ENCODE results near the gene GRK1.

The GRK1 gene

DNA sequence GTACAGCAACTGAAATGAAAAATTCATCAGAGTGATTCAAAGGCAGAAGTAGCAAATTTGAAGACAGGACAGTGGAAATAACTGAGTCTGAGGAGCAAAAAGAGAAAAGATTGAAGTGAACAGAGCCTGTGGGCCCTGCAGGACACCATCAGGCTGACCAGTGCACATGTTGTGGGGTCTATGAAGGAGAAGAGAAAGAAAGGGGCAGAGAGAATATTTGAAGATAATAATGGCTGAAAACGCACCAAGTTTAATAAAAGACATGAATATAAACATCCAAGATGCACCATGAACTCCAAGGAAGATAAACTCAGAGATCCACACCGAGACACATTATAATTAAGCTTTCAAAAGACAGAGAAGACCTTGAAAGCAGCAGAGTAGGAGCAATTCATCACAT is 24.5 kb upstream of the GRK1 start:
- no peaks in the 10 kb centered on the region for H3K27me3 ChIP-seq (ENCODE audit: insufficient read depth, low read length)
- H3K4me1 ChIP-seq (ENCODE audit: control insufficient read depth, insufficient read depth, low read length, unreplicated experiment), result peaks cover 8% of the 10 kb centered on the region
- H3K36me3 ChIP-seq (ENCODE audit: insufficient read depth, low read length), result peaks cover 41% of the 10 kb centered on the region
- no peaks in the 10 kb centered on the region for H3K79me2 ChIP-seq (ENCODE audit: control insufficient read depth, insufficient read depth, low read length, unreplicated experiment)
- no peak overlapping the region for H2AFZ ChIP-seq (ENCODE audit: low read length, unreplicated experiment)
- H3K27ac ChIP-seq (ENCODE audit: low read depth, low read length), result no peak overlapping the region
- no peak overlapping the region for H3K4me3 ChIP-seq (ENCODE audit: low read depth, low read length)

DNA sequence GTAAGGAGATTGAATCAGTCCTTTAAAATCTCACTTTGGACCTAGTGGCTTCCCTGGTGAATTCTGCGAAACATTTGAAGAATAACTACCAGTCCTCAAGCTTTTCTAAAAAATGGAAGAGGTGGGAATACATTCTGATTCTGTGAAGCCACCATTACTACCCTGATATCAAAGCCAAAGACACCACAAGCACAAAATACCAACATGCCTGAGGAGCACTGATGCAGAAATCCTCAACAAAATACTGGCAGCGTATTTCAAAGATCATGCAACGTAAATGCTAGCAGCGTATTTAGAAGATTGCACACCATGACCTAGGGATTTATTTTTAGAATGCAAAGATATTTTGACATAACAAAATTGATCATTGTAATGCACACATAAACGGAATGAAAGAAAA is 23.4 kb upstream of the GRK1 start:
- no peak overlapping the region for H3K27ac ChIP-seq (ENCODE audit: low read depth, low read length)
- H2AFZ ChIP-seq (ENCODE audit: low read length, unreplicated experiment), result no peak overlapping the region
- H3K79me2 ChIP-seq (ENCODE audit: control insufficient read depth, insufficient read depth, low read length, unreplicated experiment), result no peaks in the 10 kb centered on the region
- no peak overlapping the region for H3K4me3 ChIP-seq (ENCODE audit: low read depth, low read length)
- no peaks in the 10 kb centered on the region for H3K27me3 ChIP-seq (ENCODE audit: insufficient read depth, low read length)
- peaks cover 12% of the 10 kb centered on the region for H3K4me1 ChIP-seq (ENCODE audit: control insufficient read depth, insufficient read depth, low read length, unreplicated experiment)
- H3K36me3 ChIP-seq (ENCODE audit: insufficient read depth, low read length), result peaks cover 32% of the 10 kb centered on the region

GRCh38 chr13:113644800-113645199 is 22.2 kb upstream of the GRK1 start:
- H2AFZ ChIP-seq (ENCODE audit: low read length, unreplicated experiment), result no peak overlapping the region
- H3K4me3 ChIP-seq (ENCODE audit: low read depth, low read length), result no peak overlapping the region

GRCh38 chr13:113645329-113645728 is 21.7 kb upstream of the GRK1 start:
- no peak overlapping the region for H3K27ac ChIP-seq (ENCODE audit: low read depth, low read length)
- H3K4me3 ChIP-seq (ENCODE audit: low read depth, low read length), result no peak overlapping the region
- peaks cover 12% of the 10 kb centered on the region for H3K4me1 ChIP-seq (ENCODE audit: control insufficient read depth, insufficient read depth, low read length, unreplicated experiment)
- H3K79me2 ChIP-seq (ENCODE audit: control insufficient read depth, insufficient read depth, low read length, unreplicated experiment), result no peaks in the 10 kb centered on the region
- no peak overlapping the region for H2AFZ ChIP-seq (ENCODE audit: low read length, unreplicated experiment)
- peaks cover 16% of the 10 kb centered on the region for H3K36me3 ChIP-seq (ENCODE audit: insufficient read depth, low read length)
- no peaks in the 10 kb centered on the region for H3K27me3 ChIP-seq (ENCODE audit: insufficient read depth, low read length)

More at GRCh38 chr13:113644800-113645199, 22.2 kb upstream of the GRK1 start:
- H3K27me3 ChIP-seq (ENCODE audit: insufficient read depth, low read length), result no peaks in the 10 kb centered on the region
- peaks cover 12% of the 10 kb centered on the region for H3K4me1 ChIP-seq (ENCODE audit: control insufficient read depth, insufficient read depth, low read length, unreplicated experiment)
- H3K36me3 ChIP-seq (ENCODE audit: insufficient read depth, low read length), result peaks cover 21% of the 10 kb centered on the region
- no peak overlapping the region for H3K27ac ChIP-seq (ENCODE audit: low read depth, low read length)
- H3K79me2 ChIP-seq (ENCODE audit: control insufficient read depth, insufficient read depth, low read length, unreplicated experiment), result no peaks in the 10 kb centered on the region

DNA sequence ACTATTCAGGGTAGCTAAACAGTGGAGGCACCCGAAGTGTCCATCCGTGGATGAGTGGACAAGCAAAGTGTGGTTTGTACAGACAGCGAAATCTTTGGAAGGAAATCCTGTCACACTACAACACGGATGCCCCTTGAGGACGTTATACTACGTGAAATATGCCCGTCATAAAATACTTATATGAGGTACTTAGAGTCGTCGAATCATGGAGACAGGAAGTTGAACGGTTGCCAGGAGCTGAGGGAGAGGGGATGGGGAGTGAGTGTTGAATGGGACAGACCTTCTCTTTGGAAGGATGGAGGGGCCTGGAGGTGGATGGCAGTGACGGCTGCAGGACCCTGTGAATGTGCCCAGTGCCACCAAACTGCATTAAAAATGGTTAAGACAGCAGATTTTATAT is 20.6 kb upstream of the GRK1 start:
- no peak overlapping the region for H2AFZ ChIP-seq (ENCODE audit: low read length, unreplicated experiment)
- no peak overlapping the region for H3K4me3 ChIP-seq (ENCODE audit: low read depth, low read length)
- peaks cover 11% of the 10 kb centered on the region for H3K36me3 ChIP-seq (ENCODE audit: insufficient read depth, low read length)
- no peaks in the 10 kb centered on the region for H3K79me2 ChIP-seq (ENCODE audit: control insufficient read depth, insufficient read depth, low read length, unreplicated experiment)
- no peak overlapping the region for H3K27ac ChIP-seq (ENCODE audit: low read depth, low read length)
- H3K27me3 ChIP-seq (ENCODE audit: insufficient read depth, low read length), result no peaks in the 10 kb centered on the region
- H3K4me1 ChIP-seq (ENCODE audit: control insufficient read depth, insufficient read depth, low read length, unreplicated experiment), result peaks cover 12% of the 10 kb centered on the region

GRCh38 chr13:113646921-113647340 is 20.1 kb upstream of the GRK1 start:
- no peak overlapping the region; the same call in 1 of the 2 replicates for H3K27ac ChIP-seq (ENCODE audit: low read depth, low read length)
- peaks cover 5% of the 10 kb centered on the region for H3K36me3 ChIP-seq (ENCODE audit: insufficient read depth, low read length)
- H3K4me3 ChIP-seq (ENCODE audit: low read depth, low read length), result no peak overlapping the region
- H3K79me2 ChIP-seq (ENCODE audit: control insufficient read depth, insufficient read depth, low read length, unreplicated experiment), result no peaks in the 10 kb centered on the region
- no peak overlapping the region for H2AFZ ChIP-seq (ENCODE audit: low read length, unreplicated experiment)
- H3K27me3 ChIP-seq (ENCODE audit: insufficient read depth, low read length), result no peaks in the 10 kb centered on the region
- peaks cover 12% of the 10 kb centered on the region for H3K4me1 ChIP-seq (ENCODE audit: control insufficient read depth, insufficient read depth, low read length, unreplicated experiment)

DNA sequence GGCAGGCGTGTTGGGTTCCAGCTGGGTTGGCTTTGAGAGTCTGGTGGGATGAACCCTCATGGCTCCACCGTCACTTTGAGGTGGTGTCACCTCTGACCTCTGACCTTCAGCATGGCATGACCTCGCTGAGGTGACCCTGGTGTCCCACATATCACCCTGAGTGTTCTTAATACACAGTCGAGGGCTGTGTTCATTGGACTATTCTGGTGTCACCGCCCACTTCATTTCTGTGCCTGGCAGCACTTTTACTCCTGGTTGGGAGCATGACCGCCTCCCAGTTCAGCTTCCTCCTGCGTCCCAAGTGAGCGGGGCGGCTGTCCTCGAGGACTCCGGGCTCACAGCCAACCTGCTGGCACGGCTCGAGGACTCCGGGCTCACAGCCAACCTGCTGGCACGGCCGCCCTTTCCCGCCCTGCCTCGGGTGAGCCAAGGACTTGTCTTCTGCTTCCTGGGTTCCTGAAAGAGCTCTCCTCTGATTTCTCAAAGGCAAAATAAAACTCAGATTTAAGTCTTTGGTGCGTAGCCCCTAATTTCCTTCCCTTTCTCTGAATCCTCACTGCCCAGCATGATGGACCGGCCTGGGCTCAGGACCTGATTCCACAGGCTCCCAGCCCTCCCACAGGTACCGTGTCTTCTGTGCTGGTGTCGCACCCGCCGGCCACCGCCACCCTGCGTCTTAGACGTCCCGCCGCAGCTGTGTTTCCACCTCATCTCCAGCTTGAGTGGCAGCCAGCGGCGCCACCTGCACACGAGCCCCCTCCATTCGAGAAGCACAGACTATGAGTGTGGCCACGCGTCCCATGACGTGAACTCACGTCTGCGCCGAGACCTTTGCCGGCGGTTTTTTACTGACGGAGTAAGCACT is 19.4 kb upstream of the GRK1 start:
- H3K79me2 ChIP-seq (ENCODE audit: control insufficient read depth, insufficient read depth, low read length, unreplicated experiment), result no peaks in the 10 kb centered on the region
- no peak overlapping the region; the same call in 1 of the 2 replicates for H3K27ac ChIP-seq (ENCODE audit: low read depth, low read length)
- H3K27me3 ChIP-seq (ENCODE audit: insufficient read depth, low read length), result no peaks in the 10 kb centered on the region
- no peak overlapping the region for H2AFZ ChIP-seq (ENCODE audit: low read length, unreplicated experiment)
- peaks cover 12% of the 10 kb centered on the region for H3K4me1 ChIP-seq (ENCODE audit: control insufficient read depth, insufficient read depth, low read length, unreplicated experiment)
- H3K4me3 ChIP-seq (ENCODE audit: low read depth, low read length), result no peak overlapping the region
- H3K36me3 ChIP-seq (ENCODE audit: insufficient read depth, low read length), result no peaks in the 10 kb centered on the region

DNA sequence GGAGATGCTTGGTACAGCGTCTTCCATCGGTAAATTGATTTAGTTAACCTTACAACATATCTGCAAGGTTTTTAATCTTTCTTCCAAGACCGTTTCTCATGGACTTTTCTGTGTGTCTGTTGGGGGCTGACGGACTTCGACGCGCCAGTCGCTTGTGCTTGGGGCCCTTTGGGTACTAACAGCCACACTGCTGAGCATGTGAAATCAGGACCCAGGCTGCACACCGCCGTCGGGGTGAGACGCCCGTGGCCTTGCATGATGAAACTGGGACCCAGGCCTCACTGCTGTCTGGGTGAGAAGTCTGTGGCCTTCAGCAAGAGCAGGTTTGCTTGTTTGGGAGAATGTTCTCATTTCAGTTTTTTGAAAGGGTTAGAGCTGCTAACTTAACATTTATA is 18.8 kb upstream of the GRK1 start:
- Histone ChIP-seq H2AFZ (ENCODE audit: low read length, unreplicated experiment) (no peak overlapping the region), H3K4me3 (ENCODE audit: low read depth, low read length) (no peak overlapping the region), H3K79me2 (ENCODE audit: control insufficient read depth, insufficient read depth, low read length, unreplicated experiment) (no peaks in the 10 kb centered on the region), H3K27me3 (ENCODE audit: insufficient read depth, low read length) (no peaks in the 10 kb centered on the region), H3K36me3 (ENCODE audit: insufficient read depth, low read length) (no peaks in the 10 kb centered on the region), H3K4me1 (ENCODE audit: control insufficient read depth, insufficient read depth, low read length, unreplicated experiment) (peaks cover 12% of the 10 kb centered on the region), H3K27ac (ENCODE audit: low read depth, low read length) (no peak overlapping the region)

- H3K79me2 ChIP-seq (ENCODE audit: control insufficient read depth, insufficient read depth, low read length, unreplicated experiment), result no peaks in the 10 kb centered on the region
- H3K36me3 ChIP-seq (ENCODE audit: insufficient read depth, low read length), result no peaks in the 10 kb centered on the region
- no peak overlapping the region for H2AFZ ChIP-seq (ENCODE audit: low read length, unreplicated experiment)
- no peak overlapping the region for H3K4me3 ChIP-seq (ENCODE audit: low read depth, low read length)
- no peak overlapping the region for H3K27ac ChIP-seq (ENCODE audit: low read depth, low read length)
- H3K4me1 ChIP-seq (ENCODE audit: control insufficient read depth, insufficient read depth, low read length, unreplicated experiment), result peaks cover 12% of the 10 kb centered on the region
- no peaks in the 10 kb centered on the region for H3K27me3 ChIP-seq (ENCODE audit: insufficient read depth, low read length)
Observed at GRCh38 chr13:113649212-113649611, 17.8 kb upstream of the GRK1 start.

DNA sequence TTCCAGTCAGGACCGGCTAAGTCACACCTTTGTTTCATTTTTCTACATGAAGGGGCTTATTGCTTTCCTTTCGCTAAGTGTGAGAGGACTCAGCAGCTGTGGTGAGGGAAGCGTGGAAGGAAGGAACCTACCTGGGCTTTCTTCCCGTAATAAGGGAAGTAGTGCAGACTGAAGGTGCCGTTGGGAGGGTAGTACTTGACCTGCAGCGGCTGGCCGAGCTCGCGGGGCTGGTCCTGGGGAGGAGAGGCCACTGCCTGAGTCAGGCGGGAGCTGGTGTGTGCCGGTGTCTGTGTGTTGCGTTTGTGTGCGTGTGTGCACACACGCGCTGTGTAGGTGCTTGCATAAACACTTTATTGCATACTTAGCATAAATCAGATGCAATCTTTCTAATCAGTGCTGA is 16.7 kb upstream of the GRK1 start:
- Histone ChIP-seq H3K4me1 (ENCODE audit: control insufficient read depth, insufficient read depth, low read length, unreplicated experiment) (peaks cover 12% of the 10 kb centered on the region), H3K79me2 (ENCODE audit: control insufficient read depth, insufficient read depth, low read length, unreplicated experiment) (no peaks in the 10 kb centered on the region), H2AFZ (ENCODE audit: low read length, unreplicated experiment) (no peak overlapping the region), H3K36me3 (ENCODE audit: insufficient read depth, low read length) (no peaks in the 10 kb centered on the region), H3K4me3 (ENCODE audit: low read depth, low read length) (no peak overlapping the region), H3K27me3 (ENCODE audit: insufficient read depth, low read length) (no peaks in the 10 kb centered on the region), H3K27ac (ENCODE audit: low read depth, low read length) (no peak overlapping the region)

GRCh38 chr13:113650731-113651148 is 16.3 kb upstream of the GRK1 start:
- Histone ChIP-seq H3K27me3 (ENCODE audit: insufficient read depth, low read length) (no peaks in the 10 kb centered on the region), H3K27ac (ENCODE audit: low read depth, low read length) (no peak overlapping the region), H3K79me2 (ENCODE audit: control insufficient read depth, insufficient read depth, low read length, unreplicated experiment) (no peaks in the 10 kb centered on the region), H3K4me1 (ENCODE audit: control insufficient read depth, insufficient read depth, low read length, unreplicated experiment) (peaks cover 12% of the 10 kb centered on the region), H3K36me3 (ENCODE audit: insufficient read depth, low read length) (no peaks in the 10 kb centered on the region), H3K4me3 (ENCODE audit: low read depth, low read length) (no peak overlapping the region), H2AFZ (ENCODE audit: low read length, unreplicated experiment) (no peak overlapping the region)
